ENCODE measurements around the gene NELL2.

GRCh38 chr12:44876544-44877410 lies 662 bp upstream of the NELL2 start:
- TF ChIP-seq CTCF (conservative IDR thresholded peaks at IDR 0.05) (no peak), ZFX (IDR thresholded peaks at IDR 0.05) (no peak)
